Mesodermal cell (in vitro differentiated cells): ENCODE results near the gene MTMR6.

Experiments
- H3K27ac ChIP-seq: 2 replicates; pipeline ENCODE4 v1.7.0; 2013; ENCODE audit warnings: mild to moderate bottlenecking, low read depth, low read length, moderate library complexity; ENCODE audit not compliant: severe bottlenecking
- H3K36me3 ChIP-seq: 2 replicates; pipeline ENCODE4 v1.7.1; 2013; ENCODE audit warnings: mild to moderate bottlenecking, low read length, moderate library complexity; ENCODE audit not compliant: control insufficient read depth, insufficient read depth
- H3K4me1 ChIP-seq: one replicate; pipeline ENCODE4 v1.7.1; 2013; ENCODE audit warnings: mild to moderate bottlenecking, low read length; ENCODE audit not compliant: insufficient read depth, control insufficient read depth, poor library complexity, severe bottlenecking
- H3K4me3 ChIP-seq: 2 replicates; pipeline ENCODE4 v1.7.0; 2013; ENCODE audit warnings: low read length, control low read depth, mild to moderate bottlenecking; ENCODE audit not compliant: insufficient read depth, poor library complexity, severe bottlenecking; ENCODE audit errors: extremely low read depth
- H3K9me3 ChIP-seq: 2 replicates; pipeline ENCODE4 v1.7.1; 2013; ENCODE audit warnings: mild to moderate bottlenecking, low read length, moderate library complexity; ENCODE audit not compliant: control insufficient read depth
- WGBS, 2 experiments: methylation state at CpG; one replicate each; pipeline ENCODE4 v1.1.5; 2013; ENCODE audit warnings: missing lambda C conversion rate in 2 of 2; ENCODE audit not compliant: insufficient coverage in 2 of 2; 5-methylcytosine and 5-hydroxymethylcytosine counted together

MTMR6 gene

GRCh38 chr13:25280396-25280795, 6.9 kb downstream of the MTMR6 start:
- Histone ChIP-seq H3K4me3 (no peak overlapping the region), H3K27ac (no peak overlapping the region), H3K4me1 (no peaks in the 10 kb centered on the region), H3K36me3 (peaks cover 4% of the 10 kb centered on the region), H3K9me3 (no peaks in the 10 kb centered on the region)

DNA sequence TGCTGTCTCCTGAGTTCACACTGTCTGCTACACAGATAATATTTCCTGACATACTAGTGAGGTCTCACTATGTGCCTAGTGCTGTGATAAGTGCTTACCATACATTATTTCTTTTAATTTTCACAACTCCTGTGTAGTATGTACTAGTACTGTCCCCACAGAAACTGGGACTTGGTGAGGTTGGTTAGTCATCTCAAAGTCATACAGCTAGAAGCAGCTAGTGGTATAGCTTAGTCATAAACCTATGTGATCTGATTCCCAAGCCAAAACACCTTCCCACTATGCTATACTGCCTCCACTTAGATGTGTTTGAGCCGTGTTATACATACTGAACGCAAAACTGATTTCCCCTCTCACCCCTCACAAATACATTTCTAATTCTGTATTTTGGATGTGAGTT, 10.5 kb downstream of the MTMR6 start:
- WGBS, 2 experiments, result no CpG with 5 or more reads among the region's 2 CpGs
- Histone ChIP-seq H3K4me1 (no peaks in the 10 kb centered on the region), H3K4me3 (no peak overlapping the region), H3K9me3 (no peaks in the 10 kb centered on the region), H3K36me3 (peaks cover 13% of the 10 kb centered on the region), H3K27ac (no peak overlapping the region)

DNA sequence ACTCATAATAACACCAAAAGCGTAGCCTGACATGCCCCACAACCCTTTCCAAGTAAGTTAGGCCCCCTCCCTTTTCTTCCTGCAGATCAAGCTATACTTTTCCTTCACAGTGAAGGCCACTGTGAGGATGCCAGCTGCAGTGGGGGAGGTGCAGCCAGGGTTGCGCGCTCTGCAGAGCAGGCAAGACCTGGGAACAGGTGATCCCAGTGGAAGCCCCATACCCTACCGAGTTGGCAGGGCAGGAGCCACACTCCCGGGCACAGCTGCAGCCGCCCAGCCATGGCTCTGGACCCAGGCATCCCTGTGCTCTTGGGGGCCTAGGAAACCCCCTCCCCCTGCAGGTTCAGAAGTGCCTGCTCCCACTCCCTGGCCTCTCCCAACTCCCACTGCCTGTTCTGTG, 18.7 kb downstream of the MTMR6 start:
- peaks cover 40% of the 10 kb centered on the region for H3K36me3 ChIP-seq
- 84 to 87% methylated on average over 3 to 4 of the region's 6 CpGs for WGBS, 2 experiments
- H3K9me3 ChIP-seq, result no peaks in the 10 kb centered on the region
- H3K4me1 ChIP-seq, result no peaks in the 10 kb centered on the region
- no peak overlapping the region for H3K27ac ChIP-seq
- no peak overlapping the region for H3K4me3 ChIP-seq

DNA sequence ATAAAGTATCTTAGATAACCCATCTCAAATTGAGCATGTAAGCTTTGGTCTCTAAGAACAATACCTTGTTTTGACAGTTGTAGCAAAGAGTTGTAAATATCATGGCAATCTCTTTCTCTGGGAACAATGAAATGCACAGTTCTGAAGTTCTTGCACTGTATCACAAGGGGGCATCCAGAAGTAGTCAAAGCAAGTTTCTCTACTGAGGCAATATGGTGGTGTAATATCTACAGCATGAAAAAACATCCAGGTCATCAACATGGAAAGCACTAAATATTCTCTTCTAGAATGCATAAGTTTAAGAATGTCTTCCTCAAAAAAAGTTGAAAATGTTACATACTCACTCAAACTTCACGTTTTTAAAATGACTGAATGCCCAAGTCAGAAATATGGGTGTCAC, 19.6 kb downstream of the MTMR6 start:
- H3K4me1 ChIP-seq, result no peaks in the 10 kb centered on the region
- 100% methylated on average over 1 of the region's 1 CpG for WGBS, 2 experiments
- H3K4me3 ChIP-seq, result no peak overlapping the region
- no peaks in the 10 kb centered on the region for H3K9me3 ChIP-seq
- peaks cover 44% of the 10 kb centered on the region for H3K36me3 ChIP-seq
- no peak overlapping the region for H3K27ac ChIP-seq

DNA sequence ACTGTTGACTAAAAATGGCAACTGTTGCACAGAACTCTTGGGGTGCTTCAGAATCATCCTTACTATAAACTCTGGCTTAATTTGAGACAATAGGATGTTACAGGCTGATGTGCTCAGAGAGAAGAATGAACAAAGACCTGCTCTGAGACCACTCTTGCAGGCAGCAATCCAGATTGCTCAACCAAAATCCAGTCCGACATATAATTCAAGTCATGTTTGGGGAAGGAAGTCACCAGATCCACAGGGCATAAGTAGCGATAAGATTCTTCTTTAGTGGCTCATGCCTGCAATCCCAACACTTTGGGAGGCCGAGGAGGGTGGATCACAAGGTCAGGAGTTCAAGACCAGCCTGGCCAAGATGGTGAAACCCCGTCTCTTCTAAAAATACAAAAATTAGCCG, 20.6 kb downstream of the MTMR6 start:
- 93 to 94% methylated on average over 2 to 3 of the region's 5 CpGs for WGBS, 2 experiments
- H3K9me3 ChIP-seq, result no peaks in the 10 kb centered on the region
- H3K27ac ChIP-seq, result no peak overlapping the region
- no peak overlapping the region for H3K4me3 ChIP-seq
- peaks cover 50% of the 10 kb centered on the region for H3K36me3 ChIP-seq
- H3K4me1 ChIP-seq, result no peaks in the 10 kb centered on the region

- no peaks in the 10 kb centered on the region for H3K4me1 ChIP-seq
- 90 to 100% methylated on average over 1 to 2 of the region's 4 CpGs for WGBS, 2 experiments
- no peaks in the 10 kb centered on the region for H3K9me3 ChIP-seq
- H3K36me3 ChIP-seq, result peaks cover 50% of the 10 kb centered on the region
- H3K27ac ChIP-seq, result no peak overlapping the region
- no peak overlapping the region for H3K4me3 ChIP-seq
Observed at GRCh38 chr13:25262261-25262660, 25.0 kb downstream of the MTMR6 start.

DNA sequence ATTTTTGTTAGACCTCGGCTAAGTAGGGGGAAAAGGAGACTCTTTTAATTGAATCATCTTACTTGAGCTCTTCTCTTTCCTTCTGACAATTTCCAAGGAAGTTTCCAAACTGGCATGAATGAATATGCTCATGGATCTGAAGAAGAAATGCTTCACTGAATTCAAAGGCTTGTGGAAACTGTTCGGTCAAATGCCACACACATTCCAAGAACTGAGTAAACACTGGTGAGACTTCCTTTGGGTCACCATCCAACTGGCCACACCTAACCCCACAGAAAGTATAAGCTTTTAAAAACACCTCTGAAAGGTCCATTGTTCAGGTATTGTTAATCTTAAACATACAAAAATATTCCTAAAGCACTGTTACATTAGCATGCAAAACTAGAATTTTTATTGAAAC, 33.6 kb downstream of the MTMR6 start:
- Histone ChIP-seq H3K4me3 (no peak overlapping the region), H3K27ac (no peak overlapping the region), H3K4me1 (no peaks in the 10 kb centered on the region), H3K9me3 (no peaks in the 10 kb centered on the region), H3K36me3 (peaks cover 31% of the 10 kb centered on the region)
- 82 to 86% methylated on average over 1 of the region's 2 CpGs for WGBS, 2 experiments

DNA sequence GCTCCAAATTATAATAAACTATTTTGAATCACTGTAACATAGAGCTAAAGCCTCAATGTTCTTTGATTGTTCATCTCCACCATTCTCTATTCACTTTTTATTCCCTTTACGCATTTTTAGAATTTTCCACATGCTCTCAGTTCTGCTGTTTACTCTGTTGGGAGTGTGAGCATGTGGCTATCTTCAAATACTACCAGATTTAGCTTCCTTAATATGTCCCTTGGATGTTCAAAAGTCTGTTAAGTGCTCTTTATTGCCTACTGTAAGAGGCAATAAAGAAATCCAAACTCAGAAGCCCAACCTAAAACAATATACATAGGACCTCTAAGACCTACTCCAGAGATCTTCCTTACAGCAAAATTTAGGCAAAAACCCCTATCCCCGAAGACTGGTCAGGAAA, 34.5 kb downstream of the MTMR6 start:
- Histone ChIP-seq H3K36me3 (peaks cover 31% of the 10 kb centered on the region), H3K4me3 (no peak overlapping the region), H3K4me1 (no peaks in the 10 kb centered on the region), H3K27ac (no peak overlapping the region), H3K9me3 (no peaks in the 10 kb centered on the region)
- no CpG with 5 or more reads among the region's 2 CpGs for WGBS, 2 experiments

GRCh38 chr13:25252225-25252624, 35.1 kb downstream of the MTMR6 start:
- peaks cover 30% of the 10 kb centered on the region for H3K36me3 ChIP-seq
- WGBS, 2 experiments, result 100% methylated on average over 2 of the region's 4 CpGs

DNA sequence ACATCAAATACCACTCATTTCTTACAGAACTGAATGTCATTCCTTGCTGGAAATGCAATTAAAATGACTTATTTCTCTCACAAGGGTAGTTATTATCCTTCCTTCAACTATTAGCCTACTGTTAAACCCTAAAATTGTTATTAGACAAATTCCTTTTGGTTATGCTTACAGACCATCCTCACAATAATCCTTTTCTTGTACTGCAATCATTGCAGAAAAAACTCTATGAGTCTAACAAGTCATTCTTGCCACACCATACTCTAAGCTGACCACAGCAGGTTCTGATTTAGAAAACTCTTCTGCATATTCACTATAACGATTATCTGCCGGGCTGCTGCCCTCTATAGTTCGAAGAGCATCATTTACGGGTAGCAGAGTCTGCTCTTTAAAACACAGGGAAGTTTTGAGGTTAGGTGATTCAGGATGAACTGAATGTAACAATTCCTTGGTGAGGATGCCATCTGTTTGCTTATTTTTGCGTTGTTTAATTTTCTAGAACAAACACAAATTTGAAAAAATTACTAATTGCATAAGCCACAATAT, 38.2 kb downstream of the MTMR6 start:
- WGBS, 2 experiments, result 46% methylated on average over 3 of the region's 5 CpGs; no CpG with 5 or more reads in 1 of the 2 experiments
- H3K4me3 ChIP-seq, result no peak overlapping the region
- no peaks in the 10 kb centered on the region for H3K4me1 ChIP-seq
- no peak overlapping the region for H3K27ac ChIP-seq
- no peaks in the 10 kb centered on the region for H3K9me3 ChIP-seq
- peaks cover 24% of the 10 kb centered on the region for H3K36me3 ChIP-seq

More at GRCh38 chr13:25252225-25252624, 35.1 kb downstream of the MTMR6 start:
- no peak overlapping the region for H3K4me3 ChIP-seq
- no peak overlapping the region for H3K27ac ChIP-seq
- no peaks in the 10 kb centered on the region for H3K4me1 ChIP-seq
- no peaks in the 10 kb centered on the region for H3K9me3 ChIP-seq

GRCh38 chr13:25248071-25248470, 39.2 kb downstream of the MTMR6 start:
- H3K27ac ChIP-seq, result no peak overlapping the region
- no peaks in the 10 kb centered on the region for H3K4me1 ChIP-seq
- no CpG with 5 or more reads among the region's 1 CpG for WGBS, 2 experiments
- no peak overlapping the region for H3K4me3 ChIP-seq
- H3K36me3 ChIP-seq, result peaks cover 21% of the 10 kb centered on the region
- no peaks in the 10 kb centered on the region for H3K9me3 ChIP-seq
